HG02798 (cell line): ENCODE data around the gene CXADR.

Source experiments
- ATAC-seq: cut with Tn5 transposase; IDR thresholded peaks from one replicate; pipeline ENCODE4 v1.9.1; 2021; ENCODE audit warnings: mild to moderate bottlenecking; ENCODE audit not compliant: unreplicated experiment, poor library complexity

CXADR gene

GRCh38 chr21:17539323-17539722 is 26.5 kb downstream of the CXADR start:
- ATAC-seq = no peak

GRCh38 chr21:17539743-17540341 is 27.0 kb downstream of the CXADR start:
- ATAC-seq = no peak

- ATAC-seq = no peak
Measured at GRCh38 chr21:17540530-17540929, 27.7 kb downstream of the CXADR start.

- ATAC-seq = no peak
Measured at GRCh38 chr21:17542371-17543011, 29.6 kb downstream of the CXADR start.

GRCh38 chr21:17545007-17545406 is 32.2 kb downstream of the CXADR start:
- ATAC-seq = no peak

GRCh38 chr21:17548262-17548661 is 35.4 kb downstream of the CXADR start:
- ATAC-seq = no peak

GRCh38 chr21:17550671-17551308 is 37.9 kb downstream of the CXADR start:
- ATAC-seq = no peak

GRCh38 chr21:17552410-17552809 is 39.6 kb downstream of the CXADR start:
- ATAC-seq = no peak

- ATAC-seq = no peak
Measured at GRCh38 chr21:17554120-17554519, 41.3 kb downstream of the CXADR start.

GRCh38 chr21:17554679-17555465 is 42.0 kb downstream of the CXADR start:
- no peak for ATAC-seq

GRCh38 chr21:17560377-17561025 is 47.7 kb downstream of the CXADR start:
- ATAC-seq = no peak

- no peak for ATAC-seq
Measured at GRCh38 chr21:17570786-17571185, 57.9 kb downstream of the CXADR start.

- no peak for ATAC-seq
Measured at GRCh38 chr21:17572431-17572830, 59.6 kb downstream of the CXADR start.

- no peak for ATAC-seq
Measured at GRCh38 chr21:17575076-17575475, 62.2 kb downstream of the CXADR start.

GRCh38 chr21:17576080-17576835 is 63.4 kb downstream of the CXADR start:
- ATAC-seq = no peak

GRCh38 chr21:17577701-17578100 is 64.9 kb downstream of the CXADR start:
- no peak for ATAC-seq

GRCh38 chr21:17578162-17578561 is 65.3 kb downstream of the CXADR start:
- ATAC-seq = no peak

- ATAC-seq = no peak
Measured at GRCh38 chr21:17578876-17579275, 66.0 kb downstream of the CXADR start.

- no peak for ATAC-seq
Measured at GRCh38 chr21:17580319-17580718, 67.5 kb downstream of the CXADR start.

- no peak for ATAC-seq
Measured at GRCh38 chr21:17583898-17584297, 71.1 kb downstream of the CXADR start.
